Measurements from ENCODE around the gene SAP30.

SAP30 gene

DNA sequence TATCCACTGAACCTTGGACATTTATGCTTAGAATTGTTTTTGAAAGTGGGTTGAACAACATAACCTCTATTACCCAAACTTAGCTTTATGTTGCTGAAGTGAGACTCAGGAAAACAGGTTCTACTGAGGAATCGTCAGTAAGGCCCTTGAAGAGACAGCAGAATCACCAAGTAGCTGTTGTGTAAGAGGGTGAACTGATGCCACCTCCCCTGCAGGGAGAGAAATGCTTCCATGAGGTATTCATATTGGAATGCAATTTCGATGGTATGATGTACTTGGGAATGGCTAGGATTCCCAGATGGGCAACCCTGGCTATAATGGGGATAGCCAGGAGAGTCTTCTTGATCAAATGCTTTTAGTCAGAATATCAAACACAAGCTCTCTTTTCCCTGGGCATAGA lies 32.3 kb downstream of the SAP30 start:
- no peak for DNase-seq
- H3K27ac Mint-ChIP-seq = no peak overlapping the region
- no peaks in the 10 kb centered on the region for H3K4me1 Mint-ChIP-seq
- no peaks in the 10 kb centered on the region for H3K27me3 Mint-ChIP-seq (ENCODE audit: low read depth, poor library complexity)
- H3K36me3 Mint-ChIP-seq (ENCODE audit: low read depth) = peaks cover 24% of the 10 kb centered on the region
- TF ChIP-seq CTCF (IDR thresholded peaks at IDR 0.05) = no peak
- no peak overlapping the region for H3K4me3 Mint-ChIP-seq
- H3K9me3 Mint-ChIP-seq = no peaks in the 10 kb centered on the region

DNA sequence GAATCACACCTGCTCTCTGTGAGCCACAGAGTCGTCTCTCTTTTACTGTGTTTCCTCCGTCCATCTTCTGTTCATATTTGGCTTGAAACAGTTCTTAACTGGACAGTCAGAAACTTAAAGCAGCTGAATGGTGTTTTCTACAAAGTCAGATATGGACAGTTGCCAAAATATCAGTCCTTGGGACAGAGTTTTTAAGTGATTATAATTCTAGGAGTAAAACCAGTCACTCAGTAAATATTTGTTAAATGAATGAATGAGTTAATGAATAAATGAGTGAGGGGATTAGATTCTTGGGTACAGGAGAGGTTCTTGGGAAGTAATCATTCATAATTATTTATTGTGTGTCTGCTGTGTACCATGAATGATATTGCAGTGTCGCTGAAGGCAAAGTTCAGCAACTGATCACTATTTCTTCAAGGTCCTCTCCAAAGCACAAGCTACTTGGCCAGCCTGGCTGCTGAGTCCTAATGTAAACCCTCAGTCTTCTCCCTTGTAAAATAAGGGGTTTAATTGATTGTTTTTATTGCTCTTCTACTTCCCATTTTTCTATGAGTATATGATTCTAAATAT lies 33.6 kb downstream of the SAP30 start:
- Mint-ChIP-seq H3K27ac (no peak overlapping the region), H3K36me3 (ENCODE audit: low read depth) (peaks cover 28% of the 10 kb centered on the region), H3K4me3 (no peak overlapping the region), H3K9me3 (no peaks in the 10 kb centered on the region), H3K27me3 (ENCODE audit: low read depth, poor library complexity) (no peaks in the 10 kb centered on the region), H3K4me1 (no peaks in the 10 kb centered on the region)
- DNase-seq = no peak
- no peak for TF ChIP-seq CTCF (IDR thresholded peaks at IDR 0.05)

DNA sequence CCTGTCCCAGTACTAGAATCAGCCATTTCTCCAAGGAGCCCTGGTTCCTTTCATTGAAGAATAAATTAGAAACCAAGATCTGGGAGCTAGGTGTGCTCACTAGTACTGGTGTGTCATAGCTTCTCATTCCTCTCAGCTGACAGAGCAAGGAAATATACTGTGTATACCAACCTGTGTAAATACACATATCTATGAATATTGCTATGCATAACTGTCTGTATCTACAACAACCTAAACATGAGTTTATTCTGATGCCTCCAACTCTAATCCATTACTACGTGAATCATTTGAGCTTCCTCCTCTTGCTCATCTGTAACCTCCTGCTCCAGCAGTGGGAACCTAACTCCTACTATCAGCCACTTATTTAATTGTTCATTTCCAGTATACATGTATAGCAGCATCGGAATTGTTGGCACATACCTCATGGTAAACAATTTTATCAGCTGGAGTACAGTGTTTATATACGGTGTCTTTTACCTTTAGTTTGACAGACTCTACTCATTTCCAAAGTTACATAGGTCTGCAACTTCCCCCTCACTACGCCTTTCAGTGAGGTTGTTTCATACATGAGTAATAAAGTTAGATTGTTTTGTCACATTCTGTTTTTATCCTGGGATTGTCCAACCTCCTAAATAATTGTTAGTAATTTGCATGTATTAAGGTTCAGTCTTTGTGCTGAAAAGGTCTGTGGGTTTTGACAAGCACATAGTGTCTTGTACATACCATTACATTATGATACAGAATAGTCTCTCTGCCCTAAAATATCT lies 35.3 kb downstream of the SAP30 start:
- H3K36me3 Mint-ChIP-seq (ENCODE audit: low read depth) = peaks cover 28% of the 10 kb centered on the region
- H3K4me3 Mint-ChIP-seq = no peak overlapping the region
- H3K9me3 Mint-ChIP-seq = no peaks in the 10 kb centered on the region
- no peak for DNase-seq
- TF ChIP-seq CTCF (IDR thresholded peaks at IDR 0.05) = no peak
- no peak overlapping the region for H3K27ac Mint-ChIP-seq
- peaks cover 5% of the 10 kb centered on the region for H3K4me1 Mint-ChIP-seq
- H3K27me3 Mint-ChIP-seq (ENCODE audit: low read depth, poor library complexity) = no peaks in the 10 kb centered on the region

GRCh38 chr4:173410079-173410478 lies 39.3 kb downstream of the SAP30 start:
- Mint-ChIP-seq H3K27me3 (ENCODE audit: low read depth, poor library complexity) (no peaks in the 10 kb centered on the region), H3K27ac (no peak overlapping the region), H3K36me3 (ENCODE audit: low read depth) (peaks cover 27% of the 10 kb centered on the region), H3K4me1 (peaks cover 10% of the 10 kb centered on the region), H3K9me3 (no peaks in the 10 kb centered on the region), H3K4me3 (no peak overlapping the region)
- TF ChIP-seq CTCF (IDR thresholded peaks at IDR 0.05) = no peak
- no peak for DNase-seq

- no peak for TF ChIP-seq CTCF (IDR thresholded peaks at IDR 0.05)
- Mint-ChIP-seq H3K9me3 (no peaks in the 10 kb centered on the region), H3K27ac (no peak overlapping the region), H3K4me3 (no peak overlapping the region), H3K4me1 (peaks cover 16% of the 10 kb centered on the region), H3K36me3 (ENCODE audit: low read depth) (peaks cover 16% of the 10 kb centered on the region), H3K27me3 (ENCODE audit: low read depth, poor library complexity) (no peaks in the 10 kb centered on the region)
- DNase-seq = no peak
These were observed 40.4 kb downstream of the SAP30 start for GRCh38 chr4:173411106-173411693.

Measured in nephron progenitor cell (in vitro differentiated cells).